Endothelial cell of umbilical vein (primary cell): Measurements from ENCODE around the gene CLIP1. TPM values are rescaled to one million over a fixed set of nuclear protein-coding genes. Genes with fewer than 3 reads are reported as not detected.

Source experiments
- BruUV-seq: library from RNA; stranded (reverse); fragments of 400-500 nt; replicated peaks from 2 replicates; lab custom pipeline; 2021; lab: Mats Ljungman, UMichigan
- CTCF ChIA-PET: fragments of 300-600, 350-600 bp; sonication (Branson Sonifier 250); formaldehyde crosslinking; loops from one replicate; lab custom pipeline; 2021; ENCODE audit warnings: antibody characterized with exemption, inconsistent platforms; lab: Charles Lee
- POLR2A ChIA-PET: fragments of 300-600, 350-600 bp; sonication (Branson Sonifier 250); formaldehyde crosslinking; loops from one replicate; lab custom pipeline; 2021; ENCODE audit warnings: antibody characterized with exemption, inconsistent platforms; lab: Charles Lee
- DNase-seq: peaks from one replicate; pipeline ENCODE4 v3.0.0-alpha.2; 2011; ENCODE audit warnings: low read depth, low spot score
- FAIRE-seq: peaks from 2 replicates; lab custom pipeline; 2011; peaks lifted over from hg19 to GRCh38; lab: Jason Lieb, UNC
- H2AFZ ChIP-seq: 2 replicates; pipeline ENCODE4 v1.6.0; 2012; ENCODE audit warnings: low read depth, low read length, control low read depth, inconsistent platforms
- H3K27ac ChIP-seq: 2 replicates; pipeline ENCODE4 v1.5.1; 2011; ENCODE audit warnings: low read depth, mild to moderate bottlenecking, control low read depth, low read length, moderate library complexity; ENCODE audit not compliant: insufficient read depth
- H3K27me3 ChIP-seq, 2 experiments: 2 replicates each; pipeline versions ENCODE4 v1.6.0 to v1.6.1; 2011; ENCODE audit warnings: low read length in 2 of 2, mixed read lengths in 1 of 2; ENCODE audit not compliant: control insufficient read depth in 2 of 2, insufficient read depth in 2 of 2
- H3K36me3 ChIP-seq, 2 experiments: 2 replicates in 1 of 2; 3 replicates in 1 of 2; pipeline ENCODE4 v1.5.1; 2011; ENCODE audit warnings: low read length in 2 of 2, mild to moderate bottlenecking in 1 of 2, moderate library complexity in 1 of 2; ENCODE audit not compliant: control insufficient read depth in 2 of 2, insufficient read depth in 2 of 2; ENCODE audit errors: extremely low read depth in 1 of 2
- H3K4me1 ChIP-seq: 3 replicates; pipeline ENCODE4 v1.5.1; 2011; ENCODE audit warnings: mild to moderate bottlenecking, low read length; ENCODE audit not compliant: control insufficient read depth, insufficient read depth; ENCODE audit errors: extremely low read depth
- H3K4me2 ChIP-seq: 2 replicates; pipeline ENCODE4 v1.6.1; 2011; ENCODE audit warnings: low read length, control low read depth, mixed read lengths; ENCODE audit not compliant: insufficient read depth
- H3K4me3 ChIP-seq, 3 experiments: fragments of 200-600 bp in 1 of 3; sonication (generic), shearing (Covaris generic) in 1 of 3; replicated peaks in 1 of 3; 2 replicates each; pipeline ENCODE4 v1.5.1; 2011 to 2016; ENCODE audit warnings: control low read depth in 3 of 3, low read length in 3 of 3, mild to moderate bottlenecking in 2 of 3, inconsistent platforms in 1 of 3, low read depth in 1 of 3, moderate library complexity in 1 of 3; ENCODE audit not compliant: insufficient read depth in 1 of 3
- H3K79me2 ChIP-seq: 2 replicates; pipeline ENCODE4 v1.6.0; 2012; ENCODE audit warnings: low read length, inconsistent platforms; ENCODE audit not compliant: control insufficient read depth, insufficient read depth
- H3K9ac ChIP-seq: replicated peaks from 2 replicates; pipeline ENCODE3; 2011; ENCODE audit warnings: low read length, control low read depth; ENCODE audit not compliant: insufficient read depth; ENCODE audit errors: extremely low read depth
- H3K9me1 ChIP-seq: replicated peaks from 3 replicates; pipeline ENCODE4 v1.6.0; 2011; ENCODE audit warnings: mild to moderate bottlenecking, low read length; ENCODE audit not compliant: control insufficient read depth, insufficient read depth; ENCODE audit errors: extremely low read depth
- H3K9me3 ChIP-seq: replicated peaks from 2 replicates; pipeline ENCODE4 v1.5.1; 2012; ENCODE audit warnings: low read length, inconsistent platforms; ENCODE audit not compliant: control insufficient read depth, insufficient read depth
- H4K20me1 ChIP-seq: replicated peaks from 2 replicates; pipeline ENCODE3; 2011; ENCODE audit warnings: mild to moderate bottlenecking, low read length; ENCODE audit not compliant: control insufficient read depth, insufficient read depth; ENCODE audit errors: extremely low read depth
- JUN ChIP-seq: IDR thresholded peaks from 2 replicates; pipeline ENCODE4 v1.6.1; 2011; ENCODE audit warnings: borderline replicate concordance, low read depth; ENCODE audit not compliant: insufficient read length, insufficient read depth
- MYC ChIP-seq: IDR thresholded peaks from one replicate; pipeline ENCODE4 v1.6.1; 2011; ENCODE audit warnings: mild to moderate bottlenecking, low read depth, low read length
- POLR2A ChIP-seq: IDR thresholded peaks from 2 replicates; pipeline ENCODE4 v1.6.1; 2012; ENCODE audit warnings: low read depth, mild to moderate bottlenecking, control low read depth, low read length
- dilution Hi-C: fragments of 300-500 bp; cut with MboI; formaldehyde crosslinking; loops from one replicate; pipeline ENCODE4 v1.15.0; 2019; ENCODE audit warnings: low sequenced_read_pairs; ENCODE audit not compliant: extremely low pct_ligation_motif_present
- intact Hi-C: fragments of 100-400 bp; cut with micrococcal nuclease; formaldehyde crosslinking; loops from one replicate; pipeline ENCODE4 v1.10.0; 2022
- polyA plus RNA-seq, 4 experiments: library from polyadenylated mRNA; depleted of rRNA in 3 of 4; stranded (reverse) in 3 of 4; unstranded in 1 of 4; fragments of >200 nt; gene quantifications; 2 replicates each; pipeline versions ENCODE4 v1.2.1 to v1.2.3, GENCODE V29; 2011 to 2012; ENCODE audit warnings: missing spikeins in 1 of 4
- total RNA-seq: library from RNA; stranded (reverse); gene quantifications from 2 replicates; pipeline ENCODE4 v1.2.3, GENCODE V29; 2021
- TF ChIP-seq, protein P1 (sequence below): IDR thresholded peaks from 2 replicates; pipeline ENCODE4 v1.6.1; 2011; ENCODE audit not compliant: insufficient read depth, insufficient read length
- TF ChIP-seq, protein P2 (sequence below), 2 donors: IDR thresholded peaks; 1 replicate in 1 of 2; 2 replicates in 1 of 2; pipeline ENCODE4 v1.5.1; 2011; ENCODE audit warnings: low read length in 2 of 2, mild to moderate bottlenecking in 2 of 2, moderate library complexity in 2 of 2, control low read depth in 1 of 2, inconsistent platforms in 1 of 2, low read depth in 1 of 2; ENCODE audit not compliant: insufficient read depth in 1 of 2; ENCODE audit errors: extremely low read depth in 1 of 2

CLIP1 gene
- total and polyA plus RNA-seq, 2 donors (not counting 3 experiments of a cell fraction or from before 2014, with no cell fraction given), result 56.5 to 84.3 TPM

DNA sequence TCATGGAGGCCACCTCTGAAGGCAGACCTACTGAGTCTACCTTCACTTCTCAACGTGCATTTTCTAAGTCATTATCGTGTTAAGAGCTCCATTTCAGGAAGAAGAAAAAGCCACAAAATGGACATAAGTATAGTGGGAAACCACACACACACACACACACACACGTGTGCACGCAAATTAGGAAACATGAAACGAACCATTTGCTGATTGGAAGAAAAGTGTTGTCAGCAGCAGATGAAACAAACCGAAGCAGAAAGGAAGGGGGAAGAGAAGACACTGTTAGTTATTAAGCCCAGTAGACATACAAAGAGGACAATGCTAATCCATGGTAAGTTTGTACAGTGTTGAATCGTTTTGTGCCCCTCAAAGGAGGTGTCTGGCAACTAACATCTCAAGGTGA lies 146.2 kb downstream of the CLIP1 start:
- Histone ChIP-seq H4K20me1 (no peaks in the 10 kb centered on the region), H2AFZ (no peak overlapping the region), H3K36me3 (peaks cover 6 to 23% of the 10 kb centered on the region in 2 experiments), H3K4me2 (no peak overlapping the region), H3K9ac (no peak overlapping the region), H3K4me3 (no peak overlapping the region), H3K27me3 (no peaks in the 10 kb centered on the region), H3K9me3 (no peaks in the 10 kb centered on the region), H3K9me1 (no peaks in the 10 kb centered on the region), H3K27ac (no peak overlapping the region), H3K79me2 (no peaks in the 10 kb centered on the region), H3K4me1 (no peaks in the 10 kb centered on the region)
- intact Hi-C loops, result no loop called here
- ChIA-PET CTCF (no interaction called here), POLR2A (no interaction called here)
- DNase-seq, result no peak
- dilution Hi-C loops, result no loop called here
- BruUV-seq, result no TSS peak
- FAIRE-seq, result no peak
- TF ChIP-seq, protein P1, sequence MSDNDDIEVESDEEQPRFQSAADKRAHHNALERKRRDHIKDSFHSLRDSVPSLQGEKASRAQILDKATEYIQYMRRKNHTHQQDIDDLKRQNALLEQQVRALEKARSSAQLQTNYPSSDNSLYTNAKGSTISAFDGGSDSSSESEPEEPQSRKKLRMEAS, result no peak
- TF ChIP-seq MYC, result no peak
- TF ChIP-seq POLR2A, result no peak
- TF ChIP-seq, protein P2, sequence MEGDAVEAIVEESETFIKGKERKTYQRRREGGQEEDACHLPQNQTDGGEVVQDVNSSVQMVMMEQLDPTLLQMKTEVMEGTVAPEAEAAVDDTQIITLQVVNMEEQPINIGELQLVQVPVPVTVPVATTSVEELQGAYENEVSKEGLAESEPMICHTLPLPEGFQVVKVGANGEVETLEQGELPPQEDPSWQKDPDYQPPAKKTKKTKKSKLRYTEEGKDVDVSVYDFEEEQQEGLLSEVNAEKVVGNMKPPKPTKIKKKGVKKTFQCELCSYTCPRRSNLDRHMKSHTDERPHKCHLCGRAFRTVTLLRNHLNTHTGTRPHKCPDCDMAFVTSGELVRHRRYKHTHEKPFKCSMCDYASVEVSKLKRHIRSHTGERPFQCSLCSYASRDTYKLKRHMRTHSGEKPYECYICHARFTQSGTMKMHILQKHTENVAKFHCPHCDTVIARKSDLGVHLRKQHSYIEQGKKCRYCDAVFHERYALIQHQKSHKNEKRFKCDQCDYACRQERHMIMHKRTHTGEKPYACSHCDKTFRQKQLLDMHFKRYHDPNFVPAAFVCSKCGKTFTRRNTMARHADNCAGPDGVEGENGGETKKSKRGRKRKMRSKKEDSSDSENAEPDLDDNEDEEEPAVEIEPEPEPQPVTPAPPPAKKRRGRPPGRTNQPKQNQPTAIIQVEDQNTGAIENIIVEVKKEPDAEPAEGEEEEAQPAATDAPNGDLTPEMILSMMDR (IDR thresholded peaks at IDR 0.05; ENCODE audit: extremely low read depth in 1 of 2, insufficient read depth in 1 of 2, low read depth in 1 of 2, low read length in 2 of 2), result no peak
- no peak for TF ChIP-seq JUN

DNA sequence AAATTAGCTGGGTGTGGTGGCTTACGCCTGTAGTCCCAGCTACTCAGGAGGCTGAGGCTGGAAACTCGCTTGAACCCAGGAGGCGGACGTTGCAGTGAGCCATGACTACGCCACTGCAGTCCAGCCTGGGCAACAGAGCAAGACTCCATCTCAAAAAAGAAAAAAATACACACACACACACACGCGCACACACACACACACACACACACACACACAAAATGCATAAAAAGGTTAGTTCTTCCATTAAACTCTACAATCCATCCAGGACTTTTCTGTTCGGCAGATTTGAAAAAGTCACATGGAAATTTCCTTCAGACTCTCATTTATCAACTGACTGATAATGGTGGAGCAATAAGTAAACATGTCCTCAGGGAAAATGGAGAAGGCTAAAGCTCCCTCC lies 147.0 kb downstream of the CLIP1 start:
- H3K27ac ChIP-seq, result no peak overlapping the region
- ChIA-PET POLR2A (no interaction called here), CTCF (no interaction called here)
- dilution Hi-C loops (no loop called here), intact Hi-C loops (no loop called here)
- no peak overlapping the region for H3K4me2 ChIP-seq
- no peak overlapping the region for H2AFZ ChIP-seq
- no peaks in the 10 kb centered on the region for H3K79me2 ChIP-seq
- BruUV-seq, result no TSS peak
- no peaks in the 10 kb centered on the region for H3K27me3 ChIP-seq
- TF ChIP-seq POLR2A, result no peak
- no peaks in the 10 kb centered on the region for H4K20me1 ChIP-seq
- no peaks in the 10 kb centered on the region for H3K4me1 ChIP-seq
- H3K9ac ChIP-seq, result no peak overlapping the region
- no peaks in the 10 kb centered on the region for H3K9me3 ChIP-seq
- no peak overlapping the region for H3K4me3 ChIP-seq
- FAIRE-seq (no peak), DNase-seq (no peak)
- H3K36me3 ChIP-seq, result peaks cover 6 to 19% of the 10 kb centered on the region in 2 experiments
- H3K9me1 ChIP-seq, result no peaks in the 10 kb centered on the region
